Vagina (tissue), 2 donors: Measurements from ENCODE around the gene ENTREP3.

Source experiments
- CTCF ChIP-seq, 3 experiments: fragments of 450-650 bp in 2 of 3; fragments of 200-600 bp in 1 of 3; sonication (generic) in 1 of 3; IDR thresholded peaks; one replicate each; pipeline ENCODE4 v1.5.1; 2017 to 2019; ENCODE audit warnings: antibody characterized with exemption in 3 of 3, mild to moderate bottlenecking in 2 of 3, moderate library complexity in 2 of 3
- POLR2A ChIP-seq, 2 donors: fragments of 450-650 bp; IDR thresholded peaks; one replicate each; pipeline ENCODE4 v1.6.1; 2017; ENCODE audit warnings: antibody characterized with exemption in 2 of 2, mild to moderate bottlenecking in 2 of 2, moderate library complexity in 2 of 2

GRCh38 chr1:155254714-155255242 is 505 bp downstream of the ENTREP3 start:
- TF ChIP-seq POLR2A (IDR thresholded peaks at IDR 0.05), result no peak
- TF ChIP-seq CTCF (IDR thresholded peaks at IDR 0.05), result no peak
